ENCODE results near the gene HYI.
"Not testable (repeated sequence)": the region's sequence is repeated elsewhere in the genome, so short reads cannot be mapped to it uniquely, and the experiment has no call there.

The HYI gene

DNA sequence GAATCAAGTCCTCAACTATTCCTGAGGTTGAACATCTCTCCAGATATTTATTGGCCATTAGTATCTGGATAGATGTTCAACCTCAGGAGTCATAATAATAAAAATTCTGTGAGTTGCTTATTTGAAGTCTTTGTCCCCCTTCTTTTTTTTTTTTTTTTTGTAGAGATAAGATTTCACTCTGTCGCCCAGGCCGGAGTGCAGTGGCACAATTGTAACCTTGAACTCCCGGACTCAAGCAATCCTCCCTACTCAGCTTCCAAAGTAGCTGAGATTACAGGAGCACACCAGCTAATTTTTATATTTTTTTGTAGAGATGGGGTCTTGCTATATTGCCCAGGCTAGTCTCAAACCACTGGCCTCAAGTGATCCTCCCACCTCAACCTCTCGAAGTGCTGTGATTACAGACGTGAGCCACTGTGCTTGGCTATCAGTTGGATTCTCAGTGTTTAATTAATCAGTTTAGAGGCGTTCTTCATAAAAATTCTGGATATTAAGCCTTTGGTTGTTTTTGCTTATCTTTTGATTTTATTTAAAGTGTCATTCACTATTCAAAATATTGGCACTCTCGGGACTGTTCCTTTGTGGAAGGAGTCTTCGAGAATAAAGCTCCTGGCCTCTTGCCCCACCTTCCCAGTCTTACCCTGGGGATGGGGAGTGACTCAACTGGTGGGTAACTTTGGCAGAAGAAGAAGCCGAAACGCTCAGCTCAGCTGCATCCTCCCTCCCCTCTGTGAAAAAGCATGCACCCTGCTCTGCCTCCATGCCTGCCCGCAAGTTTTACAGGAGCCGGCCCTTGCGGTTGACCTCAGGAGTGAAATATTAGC lies 11.2 kb upstream of the HYI start:
- no peak for DNase-seq (ENCODE audit: low read depth)

DNA sequence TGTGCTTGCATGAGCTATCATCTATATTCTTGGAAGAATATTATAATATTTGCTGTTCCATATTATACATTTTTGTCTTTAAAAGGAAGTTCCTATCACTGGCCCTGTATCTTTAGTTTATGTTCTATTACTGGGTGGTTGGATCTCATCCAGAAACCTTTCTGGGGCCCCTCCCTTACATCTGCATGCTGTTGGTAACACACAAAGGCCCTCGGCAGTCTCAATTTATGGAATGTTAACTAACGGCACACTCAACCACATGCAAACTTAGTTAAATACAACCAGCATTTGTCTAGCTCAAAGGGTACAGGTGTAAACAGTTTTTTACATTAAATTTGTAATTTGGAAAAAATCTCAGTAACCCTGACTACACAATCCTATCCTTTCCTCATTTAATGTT lies 9.7 kb upstream of the HYI start:
- DNase-seq (ENCODE audit: low read depth) = no peak

DNA sequence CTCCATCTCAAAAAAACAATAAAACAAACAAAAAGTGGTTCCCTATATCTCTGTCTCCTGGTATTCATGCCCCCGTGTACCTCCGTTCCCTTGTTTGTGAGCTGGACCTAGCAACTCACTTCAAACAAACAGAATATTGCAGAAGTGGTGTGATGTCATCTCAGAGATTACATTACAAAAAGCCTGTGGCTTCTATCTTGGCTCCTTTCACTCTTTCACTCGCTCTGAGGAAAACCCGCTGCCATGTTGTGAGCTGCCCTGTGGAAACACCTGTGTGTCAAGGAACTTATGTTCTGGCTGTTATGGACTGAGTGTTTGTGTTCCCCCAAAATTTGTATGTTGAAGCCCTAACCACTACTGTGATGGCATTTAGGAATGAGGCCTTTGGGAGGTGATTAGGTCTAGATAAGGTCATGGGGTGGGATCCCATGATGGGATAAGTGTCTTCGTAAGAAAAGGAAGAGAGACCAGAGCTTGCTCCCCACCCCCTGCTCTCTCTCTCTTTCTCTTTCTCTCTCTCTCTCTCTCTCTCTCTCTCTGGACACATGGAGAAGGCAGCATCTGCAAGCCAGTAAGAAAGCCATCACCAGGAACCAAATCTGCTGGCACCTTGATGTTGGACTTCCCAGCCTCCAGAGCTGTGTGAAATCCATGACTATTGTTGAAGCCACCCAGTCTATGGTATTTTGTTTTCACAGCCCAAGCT lies 7.4 kb upstream of the HYI start:
- no peak for DNase-seq (ENCODE audit: low read depth)

DNA sequence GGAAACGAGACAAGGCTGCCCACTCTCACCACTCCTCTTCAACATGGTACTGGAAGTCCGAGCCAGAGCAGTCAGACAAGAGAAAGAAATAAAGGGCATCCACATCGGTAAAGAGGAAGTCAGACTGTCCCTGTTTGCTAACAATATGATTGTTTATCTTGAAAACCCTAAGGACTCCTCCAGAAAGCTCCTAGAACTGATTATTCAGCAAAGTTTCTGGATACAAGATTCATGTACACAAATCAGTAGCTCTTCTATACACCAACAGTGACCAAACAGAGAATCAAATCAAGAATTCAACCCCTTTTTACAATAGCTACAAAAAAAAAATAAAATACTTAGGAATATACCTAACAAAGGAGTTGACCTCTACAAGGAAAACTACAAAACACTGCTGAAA lies 4.6 kb upstream of the HYI start:
- not testable (repeated sequence) for DNase-seq (ENCODE audit: low read depth)

DNA sequence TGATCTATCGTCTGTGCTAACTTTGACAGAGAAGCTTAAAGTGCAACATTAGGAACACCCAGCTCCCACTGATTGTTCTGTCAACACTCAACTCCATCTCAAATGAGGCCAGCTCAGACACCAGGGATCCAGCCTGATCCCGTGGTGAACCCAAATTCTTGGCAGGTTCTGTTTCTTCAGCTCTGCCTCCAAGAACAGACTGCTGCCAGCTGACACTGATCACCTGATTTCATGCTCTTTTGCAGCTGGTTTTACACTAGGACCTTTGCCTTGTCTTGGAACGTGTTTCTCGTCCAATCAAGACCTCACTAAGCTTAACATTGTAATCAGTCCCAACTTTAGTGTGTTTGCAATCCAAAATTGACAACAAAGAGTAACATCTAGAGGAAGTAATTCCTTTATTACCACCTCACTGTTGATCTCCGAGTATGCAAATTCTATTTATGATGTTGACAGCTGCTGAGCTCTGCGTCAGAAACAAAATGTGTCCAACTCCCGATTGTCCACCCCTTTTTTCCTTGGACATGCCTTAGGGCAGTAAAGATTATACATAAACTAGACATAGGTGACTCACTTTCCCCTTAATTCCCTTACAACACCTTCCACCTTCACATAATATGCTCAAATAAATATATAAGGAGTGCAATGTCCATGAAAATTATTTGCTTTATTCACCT lies 1.6 kb upstream of the HYI start:
- DNase-seq (ENCODE audit: low read depth) = no peak

DNA sequence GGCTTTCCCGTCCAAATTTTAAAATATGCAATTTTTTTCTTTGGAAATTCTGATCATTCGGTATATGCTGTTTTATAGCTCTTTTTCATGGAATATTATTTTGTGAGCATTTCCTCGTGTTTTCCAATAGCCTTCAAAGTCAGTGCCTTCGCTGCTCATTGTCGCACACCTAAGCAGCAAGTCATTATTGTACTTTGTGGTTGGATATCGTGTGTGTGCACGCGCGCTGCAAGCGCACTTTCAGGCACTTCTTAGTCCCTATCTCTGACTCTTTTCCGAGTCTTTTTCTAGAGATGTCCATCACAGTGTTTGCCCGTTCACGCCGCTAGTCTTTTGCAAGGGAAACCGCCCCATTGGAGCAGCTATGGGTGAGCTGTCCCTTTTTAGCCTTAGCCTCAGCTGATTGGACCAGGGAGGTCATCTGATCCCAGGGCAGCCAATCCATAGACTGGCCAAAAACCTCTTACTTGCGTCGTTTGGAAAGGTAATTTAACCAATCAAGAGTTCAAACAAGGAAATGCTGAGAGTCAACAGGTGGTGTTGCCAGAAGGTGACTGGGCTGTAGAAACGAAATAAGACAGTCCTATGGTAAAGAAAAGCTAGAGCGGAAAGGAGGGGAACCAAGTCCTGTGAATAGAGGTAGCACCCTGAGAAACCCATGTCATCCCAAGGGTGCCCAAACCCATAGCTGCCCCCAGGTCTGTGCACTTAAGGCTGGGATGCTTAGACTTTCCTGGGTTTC lies 710 bp upstream of the HYI start:
- peak; percentile 46 for DNase-seq (ENCODE audit: low read depth)

DNA sequence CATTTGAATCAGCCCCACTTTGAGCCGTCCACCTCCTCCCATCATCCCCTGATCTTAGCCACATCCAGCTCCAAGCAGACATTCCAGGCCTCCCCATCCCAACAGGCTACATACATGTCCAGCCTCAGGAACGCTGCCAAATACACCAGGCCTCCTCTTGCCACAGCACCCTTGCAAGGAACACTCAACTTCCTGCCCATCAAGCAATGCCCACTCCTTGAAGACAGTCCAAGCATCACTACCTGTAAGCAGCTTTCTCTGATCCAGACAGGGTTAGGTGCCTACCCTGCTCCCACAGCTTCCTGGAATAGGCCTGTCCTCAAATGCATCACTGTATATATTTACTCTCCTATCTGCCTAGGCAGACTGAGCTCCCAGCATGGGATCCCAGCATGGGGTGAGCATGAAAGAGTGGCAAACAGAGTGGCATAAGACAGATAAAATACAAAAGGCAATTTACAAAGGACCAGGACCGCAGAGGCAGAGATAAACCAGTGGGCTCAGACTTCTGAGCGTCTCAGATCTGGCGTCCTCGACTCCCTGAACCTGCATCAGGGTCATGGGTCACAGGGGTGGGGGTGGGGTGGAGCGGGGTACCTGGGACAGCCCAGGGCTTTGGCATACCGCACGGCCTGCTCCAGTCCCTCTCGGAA lies 816 bp downstream of the HYI start:
- no peak for DNase-seq (ENCODE audit: low read depth)

DNA sequence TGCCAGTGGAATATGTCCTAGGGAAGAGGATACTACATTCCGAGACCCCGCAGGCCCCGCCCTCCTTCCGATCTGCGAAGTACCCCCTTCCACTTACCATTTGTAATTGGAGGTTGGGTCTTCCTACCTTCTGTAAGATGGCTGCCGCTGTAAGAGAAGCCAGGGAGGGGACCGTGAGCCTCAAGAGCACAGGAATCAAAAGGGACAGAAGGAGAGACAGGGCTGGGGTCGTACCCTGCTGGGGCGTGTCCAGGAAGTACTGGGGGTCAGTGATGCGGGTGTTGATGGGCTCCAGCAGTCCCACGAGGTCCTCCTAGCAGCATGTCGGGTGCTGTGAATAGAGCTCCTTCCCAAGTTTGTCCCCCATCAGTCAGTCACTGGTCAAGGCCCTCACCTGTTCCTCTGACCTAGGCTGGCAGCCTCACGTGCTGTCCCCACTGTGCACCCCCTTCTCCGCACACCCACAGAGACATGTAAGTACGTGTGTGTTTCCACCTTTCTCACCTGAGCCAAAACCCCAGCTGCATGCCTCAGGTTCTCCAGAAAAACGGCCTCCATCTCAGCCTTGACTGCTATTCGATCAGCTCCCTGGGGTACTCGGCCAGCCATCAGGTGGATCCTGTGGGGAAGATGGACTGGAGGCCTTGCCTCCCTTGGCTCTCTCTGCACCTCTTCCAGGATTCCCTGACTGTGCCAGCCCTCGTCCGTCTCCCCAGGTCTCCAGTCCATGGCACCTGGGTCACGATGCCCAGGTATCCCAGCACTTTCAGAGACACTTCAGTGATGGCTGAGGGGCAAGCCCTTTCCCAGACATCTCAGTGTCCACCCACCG lies 1.8 kb downstream of the HYI start:
- DNase-seq (ENCODE audit: low read depth) = no peak

DNA sequence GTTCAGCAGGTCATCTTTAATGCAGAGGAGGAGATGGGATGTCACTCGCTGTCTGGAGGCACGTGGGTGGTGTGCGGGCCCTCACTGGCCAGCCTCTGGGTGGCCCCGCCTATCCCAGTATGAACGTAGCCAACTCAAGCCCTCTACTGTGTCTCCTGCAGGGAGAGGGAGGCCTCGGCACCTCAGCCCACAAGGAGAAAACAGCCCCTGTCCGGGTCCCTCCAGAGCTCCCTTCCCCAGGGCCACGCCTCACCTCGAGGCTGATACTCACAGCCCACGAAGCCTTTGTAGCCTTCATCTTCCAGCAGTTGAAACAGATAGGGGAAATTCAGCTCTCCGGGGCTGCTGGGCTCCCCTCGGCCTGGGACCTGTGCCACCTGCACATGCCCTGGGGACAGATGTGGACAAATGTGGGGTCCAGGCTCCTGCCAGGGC lies 2.6 kb downstream of the HYI start:
- no peak for DNase-seq (ENCODE audit: low read depth)

DNA sequence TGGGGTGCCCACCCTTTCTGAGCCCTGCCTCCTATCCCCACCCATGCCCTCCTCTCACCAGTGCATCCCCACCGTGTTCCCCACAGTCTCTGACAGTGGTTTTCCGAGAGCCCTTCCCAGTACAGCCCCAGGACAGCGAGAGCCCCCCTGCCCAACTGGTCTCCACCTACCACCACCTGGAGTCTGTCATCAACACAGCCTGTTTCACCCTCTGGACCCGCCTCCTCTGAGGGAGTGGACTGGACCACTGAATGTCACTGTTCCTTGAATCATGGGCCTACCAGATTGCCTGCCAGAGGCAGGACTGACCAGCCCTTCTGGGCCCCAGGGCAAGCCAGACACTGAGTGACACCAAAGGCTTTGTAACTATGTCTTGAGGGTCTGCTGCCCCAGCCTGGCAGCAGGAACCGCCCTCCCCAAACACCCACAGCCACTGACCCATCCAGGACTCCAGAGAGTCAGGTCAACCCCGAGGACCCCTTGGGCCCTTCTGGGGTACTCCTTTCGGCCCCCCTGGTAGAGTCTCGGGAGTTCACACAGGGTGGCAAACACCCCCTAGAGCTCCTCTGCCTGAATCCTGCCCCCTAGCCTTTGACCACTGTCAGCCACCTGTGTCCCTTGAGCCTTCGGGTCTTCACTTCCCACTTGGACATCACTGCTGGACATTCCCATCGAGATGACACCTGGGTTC lies 3.3 kb downstream of the HYI start:
- DNase-seq (ENCODE audit: low read depth) = no peak

DNA sequence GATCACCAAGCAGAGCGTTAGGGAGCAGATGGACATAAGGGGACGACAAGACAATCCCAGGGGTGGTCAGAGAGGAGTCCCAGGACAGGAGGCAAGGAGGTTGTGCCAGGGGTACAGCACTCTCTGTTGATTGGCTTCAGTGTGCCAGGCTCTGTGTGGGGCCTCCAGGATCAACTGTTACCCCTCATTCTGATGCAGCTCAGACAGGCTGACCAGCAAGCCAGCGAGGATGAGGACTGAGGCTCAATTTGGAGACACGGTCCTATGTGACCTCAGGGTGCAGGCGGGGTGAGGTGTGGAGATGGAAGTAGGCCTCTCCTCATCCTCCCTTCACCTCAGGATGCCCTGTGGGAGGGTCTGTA lies 4.0 kb downstream of the HYI start:
- no peak for DNase-seq (ENCODE audit: low read depth)

DNA sequence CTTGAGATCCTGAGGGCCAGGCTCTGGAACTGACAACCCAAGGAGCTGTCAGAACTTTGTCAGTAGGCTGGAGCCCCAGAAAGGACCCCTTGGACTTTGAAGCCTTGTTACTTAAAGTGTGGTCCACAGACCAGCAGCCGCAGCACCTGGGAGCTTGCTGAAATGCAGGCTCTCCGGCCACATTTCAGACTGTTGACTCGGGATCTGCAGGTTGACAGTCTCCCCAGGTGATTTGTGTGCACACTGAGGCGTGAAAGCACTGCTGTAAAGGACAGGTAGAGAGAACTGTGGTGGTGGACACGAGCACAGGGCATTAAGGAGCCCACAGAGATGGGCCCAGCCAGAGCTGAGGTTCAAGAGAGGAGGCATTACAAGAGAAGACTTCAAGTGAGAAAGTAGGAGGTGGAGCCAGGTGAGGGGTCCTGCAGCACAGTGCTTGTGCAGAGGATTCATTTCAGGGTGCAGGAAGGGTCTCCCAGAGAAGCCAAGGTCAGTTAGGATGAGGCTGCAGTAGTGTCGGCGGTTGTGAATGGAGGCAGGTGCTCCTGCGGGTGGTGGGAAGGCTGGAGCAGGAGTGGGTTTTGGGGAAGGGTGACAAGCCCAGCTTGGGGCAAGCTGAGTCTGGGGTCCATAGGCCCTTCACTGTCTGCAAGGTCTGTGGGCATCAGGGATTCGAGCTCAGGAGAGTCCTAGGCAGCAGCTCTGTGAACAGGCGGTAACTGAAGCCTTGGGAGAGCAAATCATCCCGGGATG lies 4.6 kb downstream of the HYI start:
- DNase-seq (ENCODE audit: low read depth) = no peak

DNA sequence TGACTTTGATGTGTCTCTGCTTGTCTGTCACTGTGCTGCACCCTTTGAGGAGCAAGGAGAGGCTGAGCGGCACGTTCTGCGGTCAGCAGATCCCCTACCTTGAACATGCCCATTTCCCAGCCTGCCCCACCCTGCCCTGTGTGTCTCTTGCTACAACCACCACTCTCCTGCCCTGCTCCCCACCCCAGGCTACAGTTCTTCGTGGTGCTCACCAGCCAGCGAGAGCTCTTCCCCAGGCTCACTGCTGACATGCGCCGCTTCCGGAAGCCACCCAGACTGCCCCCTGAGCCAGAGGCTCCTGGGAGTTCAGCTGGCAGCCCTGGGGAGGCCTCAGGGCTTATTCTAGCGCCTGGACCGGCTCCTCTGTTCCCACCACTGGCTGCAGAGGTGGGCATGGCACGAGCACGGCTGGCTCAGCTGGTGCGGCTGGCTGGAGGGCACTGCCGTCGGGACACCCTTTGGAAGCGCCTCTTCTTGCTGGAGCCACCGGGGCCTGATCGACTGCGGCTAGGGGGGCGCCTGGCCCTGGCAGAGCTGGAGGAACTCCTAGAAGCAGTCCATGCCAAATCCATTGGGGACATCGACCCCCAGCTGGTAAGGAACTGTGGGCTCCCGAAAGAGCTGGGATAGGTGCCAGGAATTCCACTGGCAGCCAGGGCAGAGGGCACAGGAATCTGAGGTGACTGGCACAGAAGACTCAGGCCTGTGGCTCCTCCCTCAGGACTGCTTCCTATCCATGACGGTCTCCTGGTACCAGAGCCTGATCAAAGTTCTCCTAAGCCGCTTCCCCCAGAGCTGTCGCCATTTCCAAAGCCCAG lies 5.6 kb downstream of the HYI start:
- DNase-seq (ENCODE audit: low read depth) = no peak

DNA sequence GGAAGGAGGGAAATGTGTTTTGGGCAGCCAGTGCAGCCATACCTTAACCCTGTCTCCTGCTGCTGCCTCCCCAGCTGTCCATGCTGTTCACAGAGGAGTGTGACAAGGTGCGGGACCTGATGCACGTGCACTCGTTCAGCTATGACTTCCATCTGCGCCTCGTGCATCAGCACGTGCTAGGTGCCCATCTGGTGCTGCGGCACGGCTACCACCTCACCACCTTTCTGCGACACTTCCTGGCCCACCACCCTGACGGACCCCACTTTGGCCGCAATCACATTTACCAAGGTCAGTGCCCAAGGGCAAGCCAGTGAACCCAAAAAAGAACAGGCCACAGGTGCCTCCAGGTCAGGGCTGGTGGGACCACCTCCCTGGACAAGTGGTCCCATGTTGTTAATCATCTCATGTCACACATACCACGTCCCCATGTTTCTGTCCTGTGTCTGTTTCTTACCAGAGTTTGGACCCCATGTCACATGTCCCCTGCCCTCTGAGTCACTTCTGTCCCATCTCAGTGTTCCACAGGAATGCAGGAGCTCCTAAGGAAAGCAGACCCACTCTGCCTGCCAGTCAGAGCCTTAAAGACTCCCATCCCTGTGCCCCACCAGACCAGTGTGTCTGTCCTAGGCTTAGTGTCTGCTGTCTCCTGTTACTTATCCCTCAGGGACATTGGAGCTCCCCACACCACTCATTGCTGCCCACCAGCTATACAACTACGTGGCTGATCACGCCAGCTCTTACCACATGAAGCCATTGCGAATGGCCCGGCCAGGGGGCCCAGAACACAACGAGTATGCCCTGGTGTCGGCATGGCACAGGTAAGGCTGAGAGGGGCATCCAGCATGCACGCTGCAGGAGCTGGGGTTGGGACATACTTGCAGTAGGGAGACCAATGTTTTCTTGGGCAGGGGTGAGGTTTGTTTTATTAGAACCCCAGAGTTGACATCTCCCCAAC lies 6.6 kb downstream of the HYI start:
- no peak for DNase-seq (ENCODE audit: low read depth)

DNA sequence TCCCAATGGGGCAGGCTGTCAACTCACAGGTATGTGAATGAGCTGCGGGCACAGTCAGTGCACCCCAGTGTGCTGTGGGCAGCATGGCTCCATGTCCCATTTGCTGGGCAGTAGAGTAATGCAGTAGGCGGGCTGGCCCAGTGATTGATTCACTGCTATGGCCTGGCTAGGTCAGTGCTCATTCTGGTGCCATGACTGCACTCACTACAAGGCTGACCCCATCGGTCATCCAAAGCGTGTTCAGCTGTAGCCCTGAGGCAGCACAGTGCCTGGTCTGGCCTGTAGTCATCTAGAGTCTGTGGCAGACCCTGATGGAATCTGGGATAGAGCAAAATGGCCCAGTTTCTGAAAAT lies 7.4 kb downstream of the HYI start:
- no peak for DNase-seq (ENCODE audit: low read depth)

DNA sequence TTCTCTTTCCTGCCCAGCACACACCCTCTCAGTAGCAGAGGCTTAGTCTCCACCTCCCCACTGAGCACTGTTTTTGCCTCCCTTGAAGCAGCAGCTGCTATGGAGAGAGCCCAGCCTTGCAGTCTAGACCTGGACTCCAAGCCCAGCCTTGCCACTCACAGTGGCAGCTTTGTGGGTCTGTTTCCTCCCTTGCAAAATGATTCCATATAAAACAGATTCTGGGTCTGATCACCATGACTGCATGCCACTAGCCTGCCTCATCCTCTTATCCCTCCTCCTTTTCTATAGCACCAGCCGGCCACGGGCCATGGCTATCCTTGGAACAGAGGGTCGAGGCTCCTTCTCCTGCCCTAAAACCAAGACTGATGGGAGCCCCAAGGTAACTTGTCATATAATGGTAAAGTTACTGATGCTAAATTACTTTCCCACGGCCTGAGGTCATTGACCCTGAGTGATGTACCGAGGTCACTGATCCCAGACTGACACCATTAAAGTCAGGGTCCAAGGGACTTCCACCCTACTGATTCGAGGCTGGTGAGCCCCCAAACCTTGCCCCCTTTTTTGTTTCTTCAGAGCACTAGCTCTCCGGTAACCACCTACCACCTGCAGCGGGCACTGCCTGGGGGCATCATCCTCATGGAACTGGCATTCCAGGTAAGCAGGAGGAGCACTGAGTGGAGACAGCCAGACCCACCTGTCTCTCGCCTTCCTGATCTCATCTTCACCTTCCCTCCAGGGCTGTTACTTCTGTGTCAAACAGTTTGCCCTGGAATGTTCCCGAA lies 7.9 kb downstream of the HYI start:
- no peak for DNase-seq (ENCODE audit: low read depth)

DNA sequence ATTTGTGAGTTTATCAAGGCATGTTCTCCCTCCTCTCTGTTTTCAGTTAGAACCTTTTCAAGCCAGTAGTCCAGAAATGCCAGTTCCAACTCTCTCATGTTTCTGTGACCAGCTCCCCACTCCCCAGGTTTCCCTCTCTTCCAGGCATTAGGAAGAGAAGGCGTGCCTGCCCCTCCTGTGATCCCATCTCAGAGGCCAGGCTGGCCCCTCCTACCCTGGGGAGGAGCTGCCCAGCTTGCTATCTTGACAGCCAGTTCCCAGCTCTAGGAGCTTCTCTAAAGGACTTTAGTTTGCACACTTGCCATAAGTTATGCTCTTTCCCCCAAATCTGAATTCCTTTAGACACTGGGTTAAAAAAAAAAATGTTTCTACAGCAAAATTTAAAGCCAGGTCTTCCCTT lies 8.9 kb downstream of the HYI start:
- no peak for DNase-seq (ENCODE audit: low read depth)

All from activated T-cell treated with anti-CD3 and anti-CD28 coated beads for 24 hours (primary cell).